Gastrocnemius medialis (tissue), 4 donors: ENCODE results near the gene GRIN2C. TPM values are rescaled to one million over a fixed set of nuclear protein-coding genes. Genes with fewer than 3 reads are reported as not detected.
"Not testable (repeated sequence)": the region's sequence is repeated elsewhere in the genome, so short reads cannot be mapped to it uniquely, and the experiment has no call there.

ENCODE experiments used
- ATAC-seq, 2 donors: fragments of 150-250 bp; one replicate each; pipeline ENCODE4 v1.9.1; 2016
- DNase-seq, 2 donors: peaks; one replicate each; pipeline ENCODE4 v3.0.0-alpha.2; 2019
- H3K27ac ChIP-seq, 4 donors: fragments of 200-600 bp; sonication (generic); 1 replicate in 1 of 4; 2 replicates in 3 of 4; pipeline ENCODE4 v1.5.1; 2016 to 2018; ENCODE audit warnings: mild to moderate bottlenecking in 2 of 4, moderate library complexity in 1 of 4
- H3K27me3 ChIP-seq, 3 donors: fragments of 200-600 bp; sonication (generic) in 2 of 3; 1 replicate in 1 of 3; 2 replicates in 2 of 3; pipeline versions ENCODE4 v1.5.1 to v1.6.0; 2016 to 2019; ENCODE audit warnings: mild to moderate bottlenecking in 1 of 3, moderate library complexity in 1 of 3
- H3K36me3 ChIP-seq, 2 donors: fragments of 200-600 bp; sonication (generic) in 1 of 2; one replicate each; pipeline ENCODE4 v1.5.1; 2017 to 2018
- H3K4me1 ChIP-seq, 2 donors: fragments of 200-600 bp; sonication (generic) in 1 of 2; one replicate each; pipeline ENCODE4 v1.5.1; 2016 to 2017; ENCODE audit warnings: mild to moderate bottlenecking in 2 of 2
- H3K4me3 ChIP-seq, 4 donors: fragments of 200-600 bp; sonication (generic) in 3 of 4; 1 replicate in 1 of 4; 2 replicates in 3 of 4; pipeline ENCODE4 v1.5.1; 2016 to 2019; ENCODE audit warnings: mild to moderate bottlenecking in 2 of 4
- H3K9me3 ChIP-seq, 3 donors: fragments of 200-600 bp; sonication (generic) in 2 of 3; 1 replicate in 1 of 3; 2 replicates in 2 of 3; pipeline ENCODE4 v1.5.1; 2016 to 2019
- CTCF ChIP-seq, 5 experiments: fragments of 450-650 bp in 3 of 5; fragments of 200-600 bp in 2 of 5; sonication (generic) in 2 of 5; IDR thresholded peaks in 4 of 5; conservative IDR thresholded peaks in 1 of 5; 1 replicate in 4 of 5; 2 replicates in 1 of 5; pipeline ENCODE4 v1.5.1; 2016 to 2019; ENCODE audit warnings: antibody characterized with exemption in 5 of 5, mild to moderate bottlenecking in 3 of 5, moderate library complexity in 3 of 5
- POLR2A ChIP-seq, 2 donors: fragments of 450-650 bp; IDR thresholded peaks; one replicate each; pipeline ENCODE4 v1.6.1; 2017; ENCODE audit warnings: antibody characterized with exemption in 2 of 2, mild to moderate bottlenecking in 2 of 2, moderate library complexity in 2 of 2
- in situ Hi-C, 4 donors: fragments of 200-750 bp; cut with MboI; loops; one replicate each; pipeline versions ENCODE4 v1.15.0 to v1.8.0; 2017; ENCODE audit warnings: low sequenced_read_pairs in 4 of 4
- intact Hi-C: fragments of 100-400 bp; cut with DNase I; formaldehyde crosslinking; loops from one replicate; pipeline ENCODE4 v1.15.1; 2023; ENCODE audit warnings: low total_unique reads
- total RNA-seq, 4 donors: library from RNA; depleted of rRNA; stranded (reverse); fragments of >200 nt; gene quantifications; one replicate each; pipeline versions ENCODE4 v1.1.0 to v1.2.3, GENCODE V29; 2016

Gene GRIN2C
- total RNA-seq, 4 donors from 2014 or later: 1.2 to 1.5 TPM; not detected in 2

GRCh38 chr17:74873037-74873873 lies 13.6 kb upstream of the GRIN2C start:
- no peaks in the 10 kb centered on the region for H3K9me3 ChIP-seq
- intact Hi-C loops (loop anchor here (1.0 to 5.0 kb wide), 3 partner anchors 97 to 661 kb away; partner anchors contain the start of genes NAT9, NHERF1 and TTYH2), in situ Hi-C loops (loop anchor here in 3 of 4 donors (5.0 to 25.0 kb wide), 3 partner anchors 126 to 486 kb away; partner anchors contain the start of gene NHERF1 (in 1 of the 3))
- no peaks in the 10 kb centered on the region for H3K36me3 ChIP-seq
- H3K4me3 ChIP-seq: peak overlapping the region; percentile 71 to 83 (median 76)
- ATAC-seq: peak; percentile 97 to 99
- H3K27me3 ChIP-seq: no peaks in the 10 kb centered on the region
- peaks cover 14% of the 10 kb centered on the region in 2 donors for H3K4me1 ChIP-seq
- DNase-seq: peak; percentile 99 to 100
- H3K27ac ChIP-seq: peak overlapping the region; percentile 86 to 95 (median 93)
- TF ChIP-seq CTCF (IDR thresholded peaks at IDR 0.05 in 4 of 5, conservative IDR thresholded peaks at IDR 0.05 in 1 of 5) (peak in 1 of 5 experiments; percentile 31), POLR2A (IDR thresholded peaks at IDR 0.05) (peak; percentile 77 to 97)

- no peaks in the 10 kb centered on the region for H3K36me3 ChIP-seq
- no peaks in the 10 kb centered on the region for H3K27me3 ChIP-seq
- peak; percentile 3 to 13 for TF ChIP-seq POLR2A (IDR thresholded peaks at IDR 0.05)
- TF ChIP-seq CTCF (IDR thresholded peaks at IDR 0.05 in 4 of 5, conservative IDR thresholded peaks at IDR 0.05 in 1 of 5): no peak
- peak within 1 kb of the TSS; percentile 86 to 95 (median 93) for H3K27ac ChIP-seq
- in situ Hi-C loops (loop anchor here in 3 of 4 donors (5.0 to 25.0 kb wide), 3 partner anchors 125 to 485 kb away; partner anchors contain the start of gene NHERF1 (in 1 of the 3)), intact Hi-C loops (loop anchor here (1.0 to 5.0 kb wide), 3 partner anchors 96 to 660 kb away; partner anchors contain the start of genes NAT9, NHERF1 and TTYH2)
- H3K9me3 ChIP-seq: no peaks in the 10 kb centered on the region
- peaks cover 14% of the 10 kb centered on the region in 2 donors for H3K4me1 ChIP-seq
- H3K4me3 ChIP-seq: peak within 1 kb of the TSS; percentile 71 to 83 (median 76)
- DNase-seq: no peak
- peak; percentile 1 to 5 for ATAC-seq
Observed at GRCh38 chr17:74872313-74873036, 12.8 kb upstream of the GRIN2C start, which contains the start of gene FDXR. FDXR (minus strand) TSS chr17:74872994; CDS start chr17:74872944, 50 bp downstream.

- H3K36me3 ChIP-seq: no peaks in the 10 kb centered on the region
- H3K4me3 ChIP-seq: peak overlapping the region in 1 of 4 donors; percentile 72
- H3K9me3 ChIP-seq: no peaks in the 10 kb centered on the region
- peaks cover 14% of the 10 kb centered on the region in 2 donors for H3K4me1 ChIP-seq
- TF ChIP-seq CTCF (IDR thresholded peaks at IDR 0.05 in 4 of 5, conservative IDR thresholded peaks at IDR 0.05 in 1 of 5) (no peak), POLR2A (IDR thresholded peaks at IDR 0.05) (no peak)
- no peak overlapping the region for H3K27ac ChIP-seq
- DNase-seq: no peak
- in situ Hi-C loops (loop anchor here in 3 of 4 donors (5.0 to 25.0 kb wide), 3 partner anchors 124 to 484 kb away; partner anchors contain the start of gene NHERF1 (in 1 of the 3)), intact Hi-C loops (loop anchor here (5.0 kb wide), 1 partner anchor 659 kb away; the partner anchor contains the start of gene TTYH2)
- no peaks in the 10 kb centered on the region for H3K27me3 ChIP-seq
- ATAC-seq: no peak
Observed at GRCh38 chr17:74871356-74872076, 11.8 kb upstream of the GRIN2C start.

DNA sequence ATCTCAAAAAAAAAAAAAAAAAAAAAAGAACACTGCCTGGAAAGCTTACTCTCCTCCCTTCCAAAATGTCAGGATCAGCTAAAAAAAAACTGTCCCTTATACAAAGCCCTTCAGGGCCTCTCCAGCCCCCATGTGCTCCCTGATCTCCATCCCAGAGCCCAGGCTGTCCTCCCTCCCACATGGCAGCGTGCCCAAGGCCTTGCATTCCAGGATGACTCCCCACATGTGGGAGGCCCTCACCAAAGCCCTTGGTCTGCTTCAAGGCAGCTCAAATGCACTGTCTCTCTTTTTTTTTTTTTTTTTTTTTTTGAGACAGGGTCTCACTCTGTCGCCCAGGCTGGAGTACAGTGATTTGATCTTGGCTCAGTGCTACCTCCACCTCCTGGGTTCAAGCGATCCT lies 10.8 kb upstream of the GRIN2C start:
- Histone ChIP-seq H3K9me3 (no peaks in the 10 kb centered on the region), H3K27me3 (no peaks in the 10 kb centered on the region), H3K4me1 (peaks cover 14% of the 10 kb centered on the region in 2 donors), H3K27ac (no peak overlapping the region), H3K4me3 (no peak overlapping the region), H3K36me3 (no peaks in the 10 kb centered on the region)
- in situ Hi-C loops: loop anchor here in 3 of 4 donors (5.0 to 25.0 kb wide), 3 partner anchors 123 to 483 kb away; partner anchors contain the start of gene NHERF1 (in 1 of the 3)
- no peak for ATAC-seq
- intact Hi-C loops: loop anchor here (5.0 kb wide), 1 partner anchor 658 kb away; the partner anchor contains the start of gene TTYH2
- DNase-seq: no peak
- TF ChIP-seq POLR2A (IDR thresholded peaks at IDR 0.05) (no peak), CTCF (IDR thresholded peaks at IDR 0.05 in 4 of 5, conservative IDR thresholded peaks at IDR 0.05 in 1 of 5) (no peak)

DNA sequence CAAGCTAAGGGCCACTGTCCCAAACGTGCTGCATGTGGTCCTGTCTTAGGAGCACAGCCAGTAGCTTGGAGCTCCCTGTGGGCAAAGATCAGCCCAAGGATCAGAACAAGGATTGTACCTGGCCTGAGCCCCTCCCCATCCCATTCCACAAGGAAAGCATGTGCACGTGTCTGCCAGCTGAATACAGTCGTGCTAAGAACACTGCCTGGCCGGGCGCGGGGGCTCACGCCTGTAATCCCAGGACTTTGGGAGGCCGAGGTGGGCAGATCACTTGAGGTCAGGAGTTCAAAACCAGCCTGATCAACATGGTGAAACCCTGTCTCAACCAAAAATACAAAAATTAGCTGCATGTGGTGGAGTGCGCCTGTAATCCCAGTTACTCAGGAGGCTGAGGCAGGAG lies 10.3 kb upstream of the GRIN2C start:
- H3K27ac ChIP-seq, H3K27me3 ChIP-seq, ATAC-seq, H3K36me3 ChIP-seq, H3K9me3 ChIP-seq, DNase-seq, H3K4me3 ChIP-seq: not testable (repeated sequence)
- in situ Hi-C loops: loop anchor here in 3 of 4 donors (5.0 to 25.0 kb wide), 3 partner anchors 123 to 483 kb away; partner anchors contain the start of gene NHERF1 (in 1 of the 3)
- H3K4me1 ChIP-seq: peaks cover 14% of the 10 kb centered on the region in 2 donors
- intact Hi-C loops: loop anchor here (5.0 kb wide), 1 partner anchor 658 kb away; the partner anchor contains the start of gene TTYH2
